GM12873 (cell line): Measurements from ENCODE around the gene GFOD1.

Experiments used
- TF ChIP-seq, protein P1 (sequence below): IDR thresholded peaks from 2 replicates; pipeline ENCODE4 v1.5.1; 2012; ENCODE audit warnings: low read depth, mild to moderate bottlenecking, moderate library complexity, low read length, control low read depth; ENCODE audit not compliant: insufficient read depth; ENCODE audit errors: missing control alignments

The GFOD1 gene

DNA sequence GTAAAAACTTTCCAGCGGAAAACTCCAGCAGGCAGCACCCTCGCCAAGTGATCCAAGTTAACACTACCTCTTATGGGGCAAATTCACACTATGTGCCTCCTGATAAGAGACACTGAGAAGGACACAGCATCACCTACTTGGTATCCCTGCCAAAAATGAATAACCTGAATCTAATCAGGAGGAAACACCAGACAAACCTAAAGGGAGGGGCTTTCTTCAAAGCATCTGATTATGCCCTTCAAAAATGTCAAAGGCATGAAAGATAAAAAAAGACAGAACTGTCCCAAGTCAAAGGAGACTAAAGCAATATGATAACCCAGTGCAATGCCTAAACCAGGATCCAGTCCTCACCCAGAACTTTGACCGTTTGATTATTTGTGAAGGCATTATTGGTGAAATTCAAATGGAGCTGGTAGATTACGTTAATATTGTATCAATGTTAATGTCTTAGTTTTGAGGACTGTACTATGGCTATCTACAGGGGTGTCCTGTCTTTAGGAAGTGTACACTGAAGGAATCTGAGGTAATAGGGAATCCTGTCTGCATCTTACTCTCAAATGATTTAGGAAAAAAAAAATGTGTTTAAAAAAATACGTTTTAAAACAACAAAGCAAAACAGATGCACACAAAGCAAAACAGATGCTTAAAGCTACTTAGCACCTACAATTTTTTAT is 167.4 kb downstream of the GFOD1 start:
- TF ChIP-seq, protein P1, sequence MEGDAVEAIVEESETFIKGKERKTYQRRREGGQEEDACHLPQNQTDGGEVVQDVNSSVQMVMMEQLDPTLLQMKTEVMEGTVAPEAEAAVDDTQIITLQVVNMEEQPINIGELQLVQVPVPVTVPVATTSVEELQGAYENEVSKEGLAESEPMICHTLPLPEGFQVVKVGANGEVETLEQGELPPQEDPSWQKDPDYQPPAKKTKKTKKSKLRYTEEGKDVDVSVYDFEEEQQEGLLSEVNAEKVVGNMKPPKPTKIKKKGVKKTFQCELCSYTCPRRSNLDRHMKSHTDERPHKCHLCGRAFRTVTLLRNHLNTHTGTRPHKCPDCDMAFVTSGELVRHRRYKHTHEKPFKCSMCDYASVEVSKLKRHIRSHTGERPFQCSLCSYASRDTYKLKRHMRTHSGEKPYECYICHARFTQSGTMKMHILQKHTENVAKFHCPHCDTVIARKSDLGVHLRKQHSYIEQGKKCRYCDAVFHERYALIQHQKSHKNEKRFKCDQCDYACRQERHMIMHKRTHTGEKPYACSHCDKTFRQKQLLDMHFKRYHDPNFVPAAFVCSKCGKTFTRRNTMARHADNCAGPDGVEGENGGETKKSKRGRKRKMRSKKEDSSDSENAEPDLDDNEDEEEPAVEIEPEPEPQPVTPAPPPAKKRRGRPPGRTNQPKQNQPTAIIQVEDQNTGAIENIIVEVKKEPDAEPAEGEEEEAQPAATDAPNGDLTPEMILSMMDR = no peak

DNA sequence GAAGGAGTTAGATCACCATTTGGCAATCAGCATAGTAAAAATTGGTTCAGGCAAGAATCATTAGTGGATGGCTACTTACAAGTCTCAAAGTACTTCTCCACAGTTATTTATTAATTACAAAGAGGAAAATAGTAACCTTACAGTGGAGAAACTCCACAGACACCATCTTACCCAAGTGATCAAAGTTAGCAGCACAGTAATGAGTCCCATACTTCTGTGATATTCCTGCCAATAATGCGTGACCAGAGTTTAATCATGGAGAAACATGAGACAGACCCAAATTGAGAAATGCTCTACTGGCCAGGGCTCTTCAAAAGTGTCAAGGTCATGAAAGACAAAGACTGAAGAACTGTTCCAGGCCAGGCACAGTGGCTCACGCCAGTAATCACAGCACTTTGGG is 168.6 kb downstream of the GFOD1 start:
- TF ChIP-seq, protein P1 = no peak

DNA sequence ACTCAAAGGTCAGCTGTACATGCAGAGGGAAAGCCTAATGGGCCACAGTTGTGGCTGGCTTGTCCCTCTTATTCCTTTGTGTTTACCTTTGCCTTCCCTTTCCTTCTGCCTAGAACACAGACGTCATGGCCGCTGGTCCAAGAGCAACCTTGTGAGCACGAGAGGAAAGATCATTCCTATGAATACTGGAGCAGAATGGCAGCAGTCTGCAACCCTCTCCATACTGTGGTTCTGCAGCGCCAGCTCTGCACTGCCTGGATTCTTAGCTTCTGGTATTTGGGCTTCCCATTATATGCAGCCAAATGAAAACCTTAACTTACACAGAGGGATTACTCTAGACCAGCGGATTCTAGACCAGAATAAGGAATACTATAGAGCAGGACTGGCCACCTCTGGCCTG is 171.5 kb downstream of the GFOD1 start:
- TF ChIP-seq, protein P1 = no peak

DNA sequence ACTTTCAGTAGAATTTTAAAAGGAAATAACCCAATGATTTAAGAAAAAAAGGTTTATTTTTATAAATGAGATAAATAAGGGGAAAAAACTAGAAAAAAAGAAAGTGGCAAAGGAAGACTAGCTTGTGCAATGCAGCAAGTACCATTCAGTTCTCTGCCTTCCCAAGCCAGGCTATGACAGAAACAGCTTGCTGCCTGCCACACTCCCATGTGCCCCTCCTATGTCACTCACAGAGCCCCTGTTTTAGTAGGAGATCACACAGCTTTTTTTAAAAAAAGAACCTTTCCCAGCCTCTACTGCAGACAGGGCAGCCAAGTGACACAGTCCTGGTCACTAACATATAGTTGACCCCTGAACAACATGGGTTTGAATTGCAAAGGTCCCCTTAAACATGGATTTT is 172.6 kb downstream of the GFOD1 start:
- TF ChIP-seq, protein P1 = no peak

DNA sequence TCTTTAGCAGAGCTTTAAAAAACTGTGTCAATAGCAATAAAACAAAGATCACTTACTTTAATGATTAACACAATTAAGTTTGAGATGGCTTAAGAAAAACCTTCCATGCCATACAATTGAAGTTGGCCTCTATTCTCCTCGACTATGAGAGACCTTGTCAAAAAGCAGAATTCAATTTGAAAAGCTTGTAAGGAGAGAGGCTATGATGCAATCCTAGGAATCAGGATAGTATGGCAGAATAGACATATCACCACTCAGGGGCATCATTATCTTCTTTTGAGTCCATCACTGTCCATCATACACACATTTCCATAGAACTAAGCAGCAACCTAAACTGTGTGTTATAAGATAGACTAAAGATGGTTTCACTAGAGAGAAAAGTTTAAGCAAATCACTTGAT is 176.2 kb downstream of the GFOD1 start:
- TF ChIP-seq, protein P1 = no peak

DNA sequence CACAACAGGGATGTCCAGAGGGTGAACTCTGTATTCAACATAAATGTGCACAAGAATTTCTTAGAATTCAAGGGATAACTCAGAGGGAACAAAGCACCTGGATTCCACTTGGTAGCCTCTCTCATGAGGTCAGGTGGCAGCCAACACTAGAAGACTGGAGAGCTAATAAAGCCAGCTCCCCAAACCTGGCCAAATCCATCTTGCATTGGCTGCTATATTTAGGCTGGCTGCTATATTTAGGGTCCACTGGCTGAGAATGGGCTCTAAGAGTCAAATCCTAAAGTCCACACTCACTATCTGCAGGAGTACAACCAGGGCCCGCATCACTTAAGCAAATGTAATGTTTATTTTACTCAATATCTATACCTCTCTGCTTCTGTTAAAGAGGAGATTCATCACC is 179.1 kb downstream of the GFOD1 start:
- TF ChIP-seq, protein P1 = no peak
